ENCODE measurements around the gene WFDC2.

The WFDC2 gene

DNA sequence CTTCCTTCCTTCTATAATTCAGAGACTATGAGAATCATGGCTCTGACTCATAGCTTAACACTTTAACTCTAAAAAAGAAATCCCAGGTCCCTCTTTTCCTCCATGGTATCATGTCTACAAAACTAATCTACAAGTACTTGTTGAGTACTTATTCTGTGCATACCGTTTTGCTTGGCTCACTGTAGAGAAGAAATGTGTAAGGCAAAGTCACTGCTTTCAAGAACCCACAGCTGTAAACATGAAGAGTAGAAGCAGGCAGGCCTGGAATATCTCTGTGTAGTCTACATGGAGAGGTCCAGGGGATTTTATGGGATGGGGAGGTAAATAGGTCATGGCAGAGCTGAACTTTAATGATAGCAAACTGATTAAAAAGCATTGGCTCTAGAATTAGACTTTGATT is 32.0 kb downstream of the WFDC2 start:
- DNase-seq: no peak

DNA sequence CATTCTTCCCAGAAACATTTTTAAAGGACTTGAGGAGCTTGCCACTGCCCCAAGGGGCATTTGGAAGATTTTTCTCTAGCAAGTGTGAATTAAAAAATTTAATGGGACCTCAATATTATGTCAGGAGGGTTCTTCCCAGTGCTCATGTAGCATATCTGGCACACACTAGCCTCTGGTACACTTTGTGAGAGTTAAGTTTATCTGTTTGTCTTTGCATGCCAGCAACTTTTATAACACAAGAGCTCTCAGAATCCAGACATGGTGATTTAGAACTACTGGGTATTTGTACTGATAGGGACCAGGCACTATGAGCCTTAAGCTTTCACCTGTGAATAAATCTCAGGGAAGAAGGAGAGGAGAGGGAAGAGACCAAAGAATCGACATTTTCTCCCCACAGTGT is 33.0 kb downstream of the WFDC2 start:
- no peak for DNase-seq

DNA sequence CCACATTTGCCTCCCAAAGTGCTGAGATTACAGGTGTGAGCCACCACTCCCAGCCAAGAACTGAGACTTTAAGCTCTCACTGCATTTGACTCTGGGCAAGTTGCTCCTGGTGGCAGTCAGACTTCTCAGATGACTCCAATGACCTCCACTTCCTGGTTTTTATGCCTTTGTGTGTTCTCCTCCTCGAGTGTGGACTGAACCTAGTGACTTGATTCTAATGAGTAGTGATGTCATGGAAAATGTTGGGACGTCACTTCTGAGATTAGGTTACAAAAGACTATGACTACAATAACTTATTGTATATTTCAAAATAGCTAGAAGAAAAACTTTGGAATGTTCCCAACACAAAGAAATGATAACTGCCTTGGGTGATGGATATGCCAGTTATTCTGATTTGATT is 33.9 kb downstream of the WFDC2 start:
- DNase-seq: no peak

DNA sequence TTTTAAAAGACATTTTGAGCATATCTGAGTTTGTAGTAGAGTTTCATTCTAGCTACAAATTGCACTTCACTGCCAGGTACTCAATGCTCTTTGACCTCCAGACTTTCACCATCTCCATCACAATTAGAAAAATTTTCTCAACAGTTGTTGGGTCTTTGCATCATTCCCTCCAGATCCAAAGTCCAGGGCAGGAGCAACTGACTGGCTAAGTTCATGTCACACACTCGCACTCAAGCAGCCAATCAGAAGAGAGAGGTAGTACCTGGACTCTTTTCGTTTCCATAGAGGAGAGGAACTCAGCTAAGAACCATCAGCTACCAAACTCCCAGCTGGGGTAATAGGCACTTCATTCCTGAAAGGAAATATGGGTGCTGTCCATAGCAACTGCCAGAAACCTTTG is 36.8 kb downstream of the WFDC2 start:
- no peak for DNase-seq

DNA sequence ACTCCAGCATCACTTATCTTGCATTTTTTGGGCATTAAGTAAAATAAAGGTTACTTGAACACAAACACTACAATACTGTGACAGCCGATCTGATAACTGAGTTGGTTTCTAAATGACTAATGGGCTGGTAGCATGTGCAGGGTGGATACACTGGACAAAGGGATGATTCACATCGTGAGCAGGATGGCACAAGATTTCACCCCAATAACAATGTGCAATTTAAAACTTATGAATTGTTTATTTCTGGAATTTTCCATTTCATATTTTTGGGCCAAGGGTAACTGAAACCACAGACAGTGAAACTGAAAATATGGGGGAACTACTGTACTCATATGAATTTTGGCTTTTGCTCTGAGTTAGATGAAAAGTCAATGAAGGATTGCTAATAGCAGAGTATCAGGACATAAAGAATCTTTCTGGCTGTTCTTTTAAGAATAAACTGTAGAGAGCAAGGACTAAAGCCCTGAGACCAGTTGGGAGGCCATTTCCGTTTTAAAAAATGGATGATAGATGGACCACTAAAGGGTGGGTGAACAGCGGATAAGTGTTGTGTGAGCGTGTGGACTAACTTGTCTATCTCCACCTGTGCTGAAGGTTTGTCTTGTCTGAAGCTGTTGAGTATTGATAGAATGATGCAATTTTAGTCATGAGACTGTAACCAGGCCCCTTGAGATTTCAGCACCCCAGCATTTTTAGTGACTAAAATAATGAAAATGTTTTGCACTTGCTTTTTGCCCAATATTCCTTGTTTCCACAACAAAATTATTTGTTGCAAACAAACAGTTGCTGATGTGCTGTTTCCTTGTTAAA is 37.7 kb downstream of the WFDC2 start:
- no peak for DNase-seq

DNA sequence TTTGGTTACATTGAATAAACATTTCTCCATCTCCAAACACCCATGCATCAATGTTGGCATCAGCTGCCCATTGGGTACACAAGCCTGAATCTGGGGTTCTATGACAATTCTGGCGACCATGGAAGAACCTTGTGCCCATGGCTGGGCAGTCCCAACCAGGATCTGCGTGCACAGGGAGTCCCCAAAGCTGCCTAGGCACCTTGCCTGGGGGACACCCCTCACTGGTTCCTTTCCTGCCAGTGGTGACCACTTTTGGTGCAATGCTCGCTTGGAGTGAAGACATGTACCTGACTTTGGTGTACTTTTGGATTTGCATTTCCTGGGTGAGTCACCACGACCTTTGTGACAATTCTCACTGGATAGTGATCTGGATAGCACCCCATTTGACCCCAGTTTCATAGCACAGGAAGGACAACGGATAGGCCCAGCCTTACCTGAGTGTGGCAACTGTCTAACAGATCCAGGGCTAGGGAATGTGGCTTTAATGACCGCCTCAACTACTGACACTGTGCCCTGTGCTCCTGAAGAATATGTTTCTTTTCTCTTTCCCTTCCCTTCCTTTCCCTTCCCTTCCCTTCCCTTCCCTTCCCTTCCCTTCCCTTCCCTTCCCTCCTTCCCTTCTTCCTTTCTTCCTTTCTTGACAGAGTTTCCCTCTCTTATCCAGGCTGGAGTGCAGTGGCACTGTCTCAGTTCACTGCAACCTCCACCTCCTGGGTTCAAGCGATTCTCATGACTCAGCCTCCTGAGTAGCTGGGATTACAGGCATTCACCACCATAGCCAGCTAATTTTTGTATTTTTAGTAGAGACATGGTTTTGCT is 38.7 kb downstream of the WFDC2 start:
- no peak for DNase-seq

DNA sequence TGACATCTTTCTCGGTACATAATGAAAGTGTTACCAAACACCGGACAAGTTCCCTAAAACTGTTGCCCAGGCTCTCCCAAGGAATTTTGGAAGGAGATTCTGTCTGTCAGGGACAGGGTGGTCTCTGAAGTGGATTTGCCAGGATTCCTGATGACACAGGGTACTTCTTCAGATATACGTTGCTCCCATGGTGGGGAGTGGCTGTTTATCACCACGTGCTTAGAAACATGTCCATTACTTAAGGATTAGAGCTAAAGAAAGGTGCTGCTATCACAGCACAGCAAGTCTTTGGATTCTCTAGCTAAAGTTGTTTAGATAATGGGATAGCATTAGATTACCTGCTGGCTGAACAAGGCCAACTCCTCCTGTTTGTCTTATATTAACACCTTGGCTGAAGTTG is 39.5 kb downstream of the WFDC2 start:
- no peak for DNase-seq

DNA sequence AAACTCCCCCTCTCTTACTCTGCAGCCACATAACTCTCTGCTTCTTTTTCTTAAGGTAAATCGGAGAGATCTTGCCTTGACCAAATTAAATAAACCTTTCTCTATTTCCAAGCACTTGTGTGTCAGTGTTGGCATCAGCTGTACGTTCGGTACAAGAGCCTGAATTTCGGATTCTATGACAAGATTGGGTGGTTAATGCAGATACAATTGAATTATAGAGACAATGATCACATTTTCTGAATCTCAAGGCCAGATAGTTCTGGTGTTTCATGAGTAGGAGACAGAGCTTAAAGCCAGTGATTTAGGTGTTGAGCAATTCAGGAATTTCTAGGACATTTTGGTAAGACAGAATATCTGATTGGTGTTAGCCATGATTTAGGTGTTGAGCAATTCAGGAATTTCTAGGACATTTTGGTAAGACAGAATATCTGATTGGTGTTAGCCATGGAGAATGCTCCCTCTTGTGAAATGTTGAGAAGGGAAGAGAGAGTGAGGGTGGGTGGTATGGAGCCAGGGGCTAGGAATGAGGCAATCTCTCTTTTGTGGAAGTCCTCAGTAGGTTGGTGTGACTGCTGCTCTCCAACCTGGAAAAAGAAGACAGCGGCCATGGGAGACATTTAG is 40.8 kb downstream of the WFDC2 start:
- no peak for DNase-seq

DNA sequence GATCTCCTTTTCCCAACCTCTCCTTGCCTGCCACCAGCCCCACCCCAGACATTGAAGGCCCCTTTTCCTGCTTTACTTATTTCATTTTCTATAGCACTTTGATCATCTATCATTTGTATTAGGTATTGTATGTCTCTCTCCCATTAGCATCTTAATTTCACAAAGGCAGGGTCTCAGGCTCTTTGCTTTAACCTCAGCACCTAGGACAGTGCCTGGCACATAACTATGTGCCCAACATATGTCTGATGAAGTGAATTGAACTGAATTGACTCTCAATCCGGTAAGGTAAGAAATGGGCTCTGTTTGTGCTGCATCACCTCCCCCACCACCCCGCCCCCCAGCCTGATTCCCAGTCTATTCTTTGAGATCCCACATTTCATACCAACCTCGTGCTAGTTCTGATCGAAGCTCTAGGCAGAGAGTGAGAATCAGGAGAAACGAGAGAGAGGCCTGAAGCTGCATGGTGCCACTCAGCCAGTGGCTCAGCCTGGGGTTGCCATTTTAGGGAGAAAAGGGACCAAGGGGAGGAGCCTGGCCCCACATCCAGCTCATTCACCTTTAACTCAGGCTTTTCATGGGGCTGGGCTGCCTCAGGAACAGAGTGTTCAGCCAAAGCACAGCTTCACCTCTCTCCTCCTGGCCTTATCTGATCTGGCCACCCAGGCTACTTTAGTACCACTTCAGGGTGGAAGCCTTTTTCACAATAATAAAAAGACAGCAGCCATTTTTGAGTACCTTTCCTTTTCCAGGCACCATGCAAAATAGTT is 45.8 kb downstream of the WFDC2 start, which contains the start of gene SPINT3:
Gene SPINT3, minus strand, starts transcription at position 476 of the 767 bp plus-strand sequence. Its CDS starts 14 bp downstream, at position 462.
- DNase-seq: no peak

DNA sequence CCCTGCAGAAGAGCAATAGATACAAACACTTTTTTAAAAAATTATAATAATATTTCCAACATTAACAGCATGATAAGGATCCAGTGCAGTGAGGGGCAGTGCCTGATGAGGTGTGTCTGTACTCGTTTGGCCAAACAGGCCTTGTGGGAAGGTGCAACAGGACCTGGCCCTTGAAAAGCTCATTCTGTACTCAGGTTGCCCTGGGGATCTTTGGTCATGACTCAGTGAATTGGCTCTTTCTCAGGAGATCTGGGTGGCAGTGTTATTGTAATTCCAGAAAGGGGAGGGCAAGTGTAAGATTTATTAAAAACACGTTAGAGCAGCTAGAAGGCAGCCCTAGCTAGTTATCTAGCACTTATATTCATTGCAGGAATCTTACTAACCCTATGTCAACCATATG is 48.7 kb downstream of the WFDC2 start:
- DNase-seq: no peak

DNA sequence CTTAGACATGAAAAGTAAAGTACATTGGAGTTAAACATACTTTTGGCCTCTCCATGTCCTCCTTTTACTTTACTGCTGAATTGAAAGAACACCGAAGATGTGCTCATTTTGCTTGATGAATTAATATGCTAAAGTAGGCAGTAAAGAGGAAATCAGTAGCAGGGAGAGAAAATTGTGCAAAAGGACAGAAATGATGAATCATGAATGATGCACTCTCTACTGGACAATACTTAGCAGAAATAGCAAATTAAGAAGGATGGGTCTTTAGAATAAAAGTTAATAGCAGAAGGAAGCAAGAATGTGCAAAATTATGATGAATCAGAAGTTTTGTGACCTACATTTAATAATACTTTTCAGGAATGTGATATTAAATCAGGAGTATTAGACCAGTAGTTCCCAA is 54.3 kb downstream of the WFDC2 start:
- no peak for DNase-seq

DNA sequence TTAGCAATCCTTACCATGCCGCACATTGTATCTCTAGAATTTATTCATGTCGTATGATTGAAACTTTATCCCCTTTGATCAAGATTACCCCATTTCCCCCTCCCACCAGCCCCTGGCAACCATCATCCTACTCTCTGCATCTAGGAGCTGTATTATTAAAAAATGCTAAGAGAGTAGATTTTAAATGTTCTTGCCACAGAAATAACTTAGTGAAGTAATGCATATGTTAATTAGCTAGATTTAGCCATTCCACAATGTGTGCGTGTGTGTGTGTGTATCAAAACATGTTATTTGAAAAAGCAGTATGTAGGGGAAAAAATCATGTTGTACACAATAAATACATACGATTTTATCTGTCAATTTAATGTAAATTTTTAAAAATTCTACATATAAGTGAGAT is 57.7 kb downstream of the WFDC2 start:
- DNase-seq: no peak

Data from T-helper 9 cell (primary cell).